ENCODE results near the gene MARCHF6. TPM values are rescaled to one million over a fixed set of nuclear protein-coding genes. Genes with fewer than 3 reads are reported as not detected.
"Not testable (repeated sequence)": the region's sequence is repeated elsewhere in the genome, so short reads cannot be mapped to it uniquely, and the experiment has no call there.

Gene MARCHF6
- polyA plus RNA-seq, 3 donors, result 32.5 to 42.6 (median 33.5) TPM

GRCh38 chr5:10338686-10339057 lies 14.8 kb upstream of the MARCHF6 start:
- WGBS, 3 donors, result 89 to 96% (median 96%) methylated on average over 2 of the region's 2 CpGs
- H3K27ac ChIP-seq (ENCODE audit: low read depth, low read length), result no peak overlapping the region

GRCh38 chr5:10339058-10339811 lies 14.3 kb upstream of the MARCHF6 start:
- no peak overlapping the region for H3K27ac ChIP-seq (ENCODE audit: low read depth, low read length)
- 74 to 79% (median 74%) methylated on average over 19 of the region's 19 CpGs for WGBS, 3 donors

GRCh38 chr5:10339958-10340357 lies 13.5 kb upstream of the MARCHF6 start:
- WGBS, 3 donors, result 71 to 86% (median 79%) methylated on average over 3 of the region's 3 CpGs
- H3K27ac ChIP-seq (ENCODE audit: low read depth, low read length), result no peak overlapping the region

- no peak overlapping the region for H3K27ac ChIP-seq (ENCODE audit: low read depth, low read length)
- 79 to 95% (median 88%) methylated on average over 4 of the region's 4 CpGs for WGBS, 3 donors
Measured at GRCh38 chr5:10343486-10343885, 10.0 kb upstream of the MARCHF6 start.

- not testable (repeated sequence) for H3K27ac ChIP-seq (ENCODE audit: low read depth, low read length)
- 98 to 99% (median 98%) methylated on average over 5 of the region's 5 CpGs for WGBS, 3 donors
Measured at GRCh38 chr5:10344461-10345106, 8.9 kb upstream of the MARCHF6 start.

GRCh38 chr5:10348258-10348657 lies 5.2 kb upstream of the MARCHF6 start:
- H3K27ac ChIP-seq (ENCODE audit: low read depth, low read length), result no peak overlapping the region
- 95 to 97% (median 97%) methylated on average over 2 of the region's 2 CpGs for WGBS, 3 donors

- H3K27ac ChIP-seq (ENCODE audit: low read depth, low read length), result no peak overlapping the region
- 79 to 86% (median 83%) methylated on average over 6 of the region's 6 CpGs for WGBS, 3 donors
Measured at GRCh38 chr5:10351199-10351905, 2.1 kb upstream of the MARCHF6 start.

- no peak overlapping the region for H3K27ac ChIP-seq (ENCODE audit: low read depth, low read length)
Measured at GRCh38 chr5:10351919-10352318, 1.6 kb upstream of the MARCHF6 start.

GRCh38 chr5:10352430-10353240 lies 860 bp upstream of the MARCHF6 start:
- H3K27ac ChIP-seq (ENCODE audit: low read depth, low read length), result peak overlapping the region; percentile 93
- 14 to 26% (median 25%) methylated on average over 19 of the region's 19 CpGs for WGBS, 3 donors

More at GRCh38 chr5:10351919-10352318, 1.6 kb upstream of the MARCHF6 start:
- 87 to 90% (median 90%) methylated on average over 8 of the region's 8 CpGs for WGBS, 3 donors

GRCh38 chr5:10354048-10354872 lies 765 bp downstream of the MARCHF6 start:
- peak overlapping the region; percentile 94 for H3K27ac ChIP-seq (ENCODE audit: low read depth, low read length)
- WGBS, 3 donors, result 0 to 2% (median 0%) methylated on average over 40 to 54 of the region's 54 CpGs

- no peak overlapping the region for H3K27ac ChIP-seq (ENCODE audit: low read depth, low read length)
- 13 to 24% (median 23%) methylated on average over 16 of the region's 16 CpGs for WGBS, 3 donors
Measured at GRCh38 chr5:10355071-10355889, 1.8 kb downstream of the MARCHF6 start.

GRCh38 chr5:10358999-10359398 lies 5.5 kb downstream of the MARCHF6 start:
- 66 to 73% (median 72%) methylated on average over 2 of the region's 2 CpGs for WGBS, 3 donors
- H3K27ac ChIP-seq (ENCODE audit: low read depth, low read length), result no peak overlapping the region

- no peak overlapping the region for H3K27ac ChIP-seq (ENCODE audit: low read depth, low read length)
Measured at GRCh38 chr5:10360686-10361085, 7.2 kb downstream of the MARCHF6 start.

- WGBS, 3 donors, result 74 to 97% (median 94%) methylated on average over 3 of the region's 3 CpGs
- no peak overlapping the region for H3K27ac ChIP-seq (ENCODE audit: low read depth, low read length)
Measured at GRCh38 chr5:10363519-10364185, 10.2 kb downstream of the MARCHF6 start.

- 75 to 93% (median 86%) methylated on average over 1 of the region's 1 CpG for WGBS, 3 donors
- no peak overlapping the region for H3K27ac ChIP-seq (ENCODE audit: low read depth, low read length)
Measured at GRCh38 chr5:10364186-10364689, 10.7 kb downstream of the MARCHF6 start.

GRCh38 chr5:10365782-10366181 lies 12.3 kb downstream of the MARCHF6 start:
- WGBS, 3 donors, result 70 to 91% (median 85%) methylated on average over 7 of the region's 7 CpGs
- no peak overlapping the region for H3K27ac ChIP-seq (ENCODE audit: low read depth, low read length)

Measured in adipose tissue (tissue), 3 donors.